HG03108 (cell line): ENCODE results near the gene LENEP.
A peak's percentile ranks its signal among the peaks of the same experiment; 100 is the strongest.

Experiments used
- ATAC-seq: cut with Tn5 transposase; IDR thresholded peaks from one replicate; pipeline ENCODE4 v1.9.1; 2021; ENCODE audit warnings: moderate library complexity; ENCODE audit not compliant: unreplicated experiment

LENEP gene

DNA sequence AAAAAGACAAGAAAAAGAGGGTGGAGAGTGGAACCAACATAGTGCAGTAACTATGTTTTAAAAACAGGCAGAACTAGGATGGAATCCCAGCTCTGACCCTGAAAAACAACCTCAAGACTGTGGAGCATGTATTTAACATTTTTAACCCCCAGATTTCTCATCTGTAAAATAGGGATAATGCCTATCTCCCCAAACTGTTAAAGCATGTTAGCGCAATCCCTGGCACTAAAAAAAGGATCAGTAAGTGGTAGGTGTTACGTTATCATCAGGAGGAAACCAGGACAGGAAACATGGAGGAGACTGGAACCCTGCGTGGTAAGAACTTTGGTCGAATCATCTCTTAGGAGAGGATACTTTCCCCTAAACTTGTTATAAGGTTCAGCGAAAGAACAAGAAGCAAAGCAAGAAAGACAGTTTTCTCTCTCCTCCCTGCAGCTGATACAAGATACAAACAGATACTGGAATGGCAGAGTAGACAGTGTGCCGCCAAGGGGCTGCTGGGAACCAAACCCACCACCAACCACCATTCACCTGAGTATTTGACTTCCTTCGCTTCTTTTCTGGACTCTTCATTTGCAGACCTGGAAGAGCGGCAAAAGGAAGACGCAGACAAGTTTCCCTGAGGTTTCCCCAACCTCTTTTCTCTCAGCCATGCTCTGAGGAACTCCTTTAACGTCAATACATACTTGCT, 32.8 kb upstream of the LENEP start:
- no peak for ATAC-seq

DNA sequence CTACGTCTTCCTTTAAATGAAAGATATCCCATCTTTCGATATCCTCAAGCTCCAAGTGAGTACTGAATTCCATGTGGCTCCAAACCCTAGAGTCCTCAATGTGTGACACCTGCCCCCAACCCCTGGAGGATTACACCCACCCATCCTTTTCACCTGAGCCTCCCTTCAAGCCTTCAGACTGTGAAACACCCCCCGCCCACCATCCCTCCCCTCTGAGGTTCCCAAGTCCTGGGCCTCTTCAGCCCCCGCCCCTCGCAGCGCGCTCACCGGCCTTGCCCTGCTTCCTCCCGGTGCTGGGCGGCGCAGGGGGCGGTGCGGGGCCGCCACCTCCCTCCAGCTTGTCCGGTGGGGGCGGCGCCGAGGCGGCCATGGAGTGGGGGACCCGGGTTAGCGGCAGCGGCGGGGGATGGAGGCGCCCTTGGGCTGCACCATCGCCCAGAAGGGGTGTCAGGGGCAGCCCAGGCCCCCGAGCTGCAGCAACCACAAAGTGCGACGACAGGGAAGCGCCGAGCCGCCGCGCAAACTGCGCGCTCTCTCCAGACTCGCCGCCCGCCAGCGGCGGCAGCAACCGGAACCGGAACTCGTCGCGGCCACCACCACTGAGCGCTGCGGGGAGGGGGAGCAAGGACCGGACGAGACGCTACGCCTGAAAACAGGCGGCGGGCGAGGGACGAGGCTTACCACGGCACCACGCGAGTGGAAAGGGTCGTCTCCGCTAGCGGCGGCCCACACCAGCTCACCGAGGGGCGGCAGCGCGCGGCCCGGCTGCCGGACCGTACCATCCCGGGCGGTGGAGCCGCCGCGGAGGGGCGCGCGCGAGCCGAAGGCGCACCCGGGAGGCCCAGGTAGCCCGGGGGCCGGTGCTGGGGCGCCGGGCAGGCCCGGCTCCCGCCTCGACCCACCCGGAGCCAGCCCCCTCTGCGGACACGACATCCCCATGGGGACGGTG, 31.9 kb upstream of the LENEP start, which contains the start of gene PYGO2:
Gene PYGO2 (minus strand): TSS at position 576 of the 949 bp plus-strand sequence. CDS start 206 bp downstream, at position 370.
- peak; percentile 65 for ATAC-seq

DNA sequence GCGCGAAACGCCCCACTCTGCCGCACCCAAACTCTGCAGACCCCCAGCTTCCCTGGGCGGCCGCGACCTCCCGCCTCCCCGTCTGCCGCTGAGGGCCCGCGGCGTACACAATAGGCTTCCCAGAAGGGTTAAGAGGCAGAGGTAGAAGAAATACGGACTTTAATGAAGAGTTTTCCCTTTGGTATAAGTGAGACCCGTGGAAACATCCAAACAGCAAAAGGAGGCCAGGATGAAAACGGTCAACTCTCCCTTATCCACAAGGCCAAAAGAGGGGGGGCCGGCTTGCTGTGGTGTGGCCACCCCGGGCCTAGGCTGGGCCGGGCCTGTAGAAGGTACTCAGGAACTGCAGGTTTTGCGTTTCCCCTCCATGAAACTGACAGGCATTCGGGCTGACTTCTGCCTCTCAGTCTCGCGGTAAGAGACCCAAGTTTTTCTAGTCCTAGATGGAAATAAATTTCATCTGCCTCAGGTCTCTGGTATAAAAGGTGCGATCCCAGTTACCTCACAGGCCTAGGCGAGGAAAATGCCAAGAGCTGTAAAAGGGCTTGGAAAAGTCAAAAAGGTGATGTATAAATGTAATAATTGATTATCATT, 31.1 kb upstream of the LENEP start:
- ATAC-seq = no peak

DNA sequence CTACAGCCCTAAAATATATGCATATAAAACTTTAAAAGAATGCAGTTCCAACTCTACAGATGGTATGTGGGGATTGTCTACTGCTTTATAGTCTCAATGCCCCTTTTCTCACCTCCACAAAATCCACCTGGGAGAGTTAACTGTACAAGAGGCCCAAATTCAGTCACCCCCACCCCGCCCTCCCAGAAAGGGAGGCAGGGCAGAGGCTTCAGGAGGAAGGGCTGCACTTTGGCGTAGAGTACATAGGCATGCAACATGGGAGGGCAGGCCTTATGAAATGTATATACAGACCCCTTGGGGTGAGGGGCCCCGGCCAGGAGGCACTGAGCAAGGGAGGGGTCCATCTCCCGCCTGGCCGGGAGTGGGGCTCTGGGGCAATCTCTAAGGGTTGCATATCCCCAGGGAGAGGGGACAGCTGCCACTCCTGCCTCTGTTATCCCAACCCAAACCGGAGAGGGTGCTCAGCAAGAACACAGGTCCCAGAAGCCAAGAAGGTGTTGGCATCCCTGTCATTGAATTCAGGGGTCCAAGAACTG, 30.5 kb upstream of the LENEP start:
- no peak for ATAC-seq

DNA sequence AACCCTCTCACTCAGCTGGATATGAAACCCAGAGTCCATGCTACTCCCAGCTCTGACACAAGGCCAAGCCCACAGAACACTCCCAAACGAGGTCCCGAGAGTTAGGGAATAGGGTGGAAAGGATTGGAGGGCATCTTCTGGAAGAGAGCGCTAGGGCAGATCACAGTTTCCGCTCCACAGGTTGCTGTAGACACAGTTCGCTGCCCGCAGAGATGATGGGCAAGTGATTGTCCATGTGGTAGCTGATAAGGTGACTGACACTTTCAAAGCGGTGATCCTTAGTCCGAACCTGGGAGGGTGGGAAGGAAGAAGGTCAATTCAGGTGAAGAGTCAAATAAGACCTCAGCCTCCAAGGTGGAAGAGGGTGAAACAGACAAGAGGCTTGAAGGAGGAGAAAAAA, 29.7 kb upstream of the LENEP start:
- ATAC-seq = no peak

DNA sequence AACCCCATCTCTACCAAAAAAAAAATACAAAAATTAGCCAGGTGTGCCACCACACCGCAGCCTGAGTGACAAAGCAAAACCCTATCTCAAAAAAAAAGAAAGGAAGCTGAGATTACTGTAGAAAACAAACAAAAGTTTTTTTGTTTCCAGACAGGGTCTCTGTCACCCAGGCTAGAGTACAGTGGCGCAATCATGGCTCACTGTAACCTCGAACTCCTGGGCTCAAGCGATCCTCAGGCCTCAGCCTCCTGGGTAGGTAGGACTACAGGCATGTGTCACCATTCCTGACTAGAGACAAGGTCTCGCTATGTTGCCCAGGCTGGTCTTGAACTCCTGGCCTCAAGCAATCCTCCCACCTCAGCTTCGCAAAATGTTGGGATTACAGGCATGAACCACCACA, 29.0 kb upstream of the LENEP start:
- ATAC-seq = no peak

DNA sequence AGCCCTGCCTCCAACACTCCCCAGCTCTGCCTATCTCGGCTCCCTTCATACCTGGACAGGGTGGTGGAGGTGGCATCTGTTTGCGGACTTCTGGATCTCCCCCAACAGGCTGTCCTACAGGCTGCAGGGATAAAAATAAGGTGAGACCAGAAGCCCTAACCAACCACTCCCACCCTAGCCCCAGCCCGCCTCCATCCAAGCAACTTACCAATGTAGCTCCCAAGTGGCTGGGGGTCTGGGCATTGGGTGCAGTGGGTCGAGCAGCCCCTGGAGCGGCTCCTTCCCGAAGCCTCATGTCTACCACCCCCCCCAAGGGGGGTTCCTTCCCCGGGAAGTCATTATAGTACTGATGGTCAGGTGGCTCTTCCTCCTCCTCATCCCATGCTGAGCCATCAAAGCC, 27.3 kb upstream of the LENEP start:
- no peak for ATAC-seq

DNA sequence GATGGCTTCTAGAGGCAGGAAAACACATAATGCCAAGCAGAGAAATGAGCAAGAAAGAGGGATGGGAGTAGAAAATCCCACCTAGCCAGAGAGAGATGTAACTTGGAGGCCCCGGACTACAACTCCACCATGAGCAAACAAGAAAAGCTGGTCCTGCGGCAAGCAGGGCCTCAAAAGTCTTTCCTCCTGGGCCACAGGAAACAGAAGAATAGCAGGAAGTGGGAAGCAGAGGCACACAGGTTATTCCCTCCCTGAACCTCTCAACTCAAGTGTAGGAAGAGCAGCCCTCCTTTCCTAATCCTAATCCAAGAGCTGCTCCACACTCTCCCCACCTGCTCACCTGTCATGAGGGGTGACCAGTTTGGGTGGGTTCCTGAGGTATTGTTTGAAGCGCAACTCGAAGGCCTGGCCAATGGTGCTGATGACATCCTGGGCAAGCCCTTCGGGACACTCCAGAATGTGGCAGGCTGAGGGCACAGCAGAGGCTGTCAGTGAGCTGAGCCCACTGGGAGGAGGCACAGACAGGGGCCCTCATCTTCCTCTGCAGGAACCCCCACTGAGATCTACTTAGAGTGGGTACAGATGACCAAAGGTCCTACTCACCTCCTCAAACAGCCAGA, 25.9 kb upstream of the LENEP start:
- ATAC-seq = no peak

DNA sequence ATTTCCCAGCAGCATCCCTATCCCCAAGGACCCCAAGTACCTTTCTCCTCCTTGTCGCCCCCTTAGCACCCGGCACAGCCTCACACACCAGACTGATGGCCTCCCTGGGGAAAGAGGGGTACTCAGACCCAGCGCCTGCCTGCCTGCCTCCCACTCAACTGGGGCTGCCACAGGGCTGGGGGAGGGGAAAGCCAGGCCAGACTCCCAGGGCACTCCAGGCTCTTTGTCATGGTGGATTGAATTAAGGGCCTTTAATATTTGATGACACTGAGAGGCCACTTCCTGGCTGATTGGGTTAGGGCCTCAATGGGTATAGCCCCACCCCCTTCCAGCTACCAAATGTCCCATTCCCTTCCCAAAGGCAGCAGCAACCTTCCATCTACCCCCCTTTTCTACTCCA, 24.7 kb upstream of the LENEP start:
- no peak for ATAC-seq

DNA sequence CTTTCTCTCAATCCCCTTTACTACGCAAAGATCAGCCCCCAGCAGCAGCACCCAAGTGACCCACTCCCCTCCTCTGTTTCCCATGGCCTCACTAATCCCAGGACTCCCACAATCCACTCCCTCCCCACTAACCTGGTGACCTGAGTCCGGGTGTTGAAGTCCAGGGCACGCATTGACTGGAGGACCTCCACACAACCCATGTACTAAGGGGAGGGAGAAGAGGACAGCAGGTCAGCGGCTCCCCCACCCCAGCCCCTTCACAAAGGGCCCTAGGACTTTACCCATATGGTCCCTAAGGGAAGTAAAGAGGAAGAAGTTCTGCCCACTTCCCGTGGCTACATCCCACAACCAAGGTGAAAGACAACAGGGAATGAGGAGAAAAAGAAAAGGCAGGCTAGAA, 24.1 kb upstream of the LENEP start:
- no peak for ATAC-seq

DNA sequence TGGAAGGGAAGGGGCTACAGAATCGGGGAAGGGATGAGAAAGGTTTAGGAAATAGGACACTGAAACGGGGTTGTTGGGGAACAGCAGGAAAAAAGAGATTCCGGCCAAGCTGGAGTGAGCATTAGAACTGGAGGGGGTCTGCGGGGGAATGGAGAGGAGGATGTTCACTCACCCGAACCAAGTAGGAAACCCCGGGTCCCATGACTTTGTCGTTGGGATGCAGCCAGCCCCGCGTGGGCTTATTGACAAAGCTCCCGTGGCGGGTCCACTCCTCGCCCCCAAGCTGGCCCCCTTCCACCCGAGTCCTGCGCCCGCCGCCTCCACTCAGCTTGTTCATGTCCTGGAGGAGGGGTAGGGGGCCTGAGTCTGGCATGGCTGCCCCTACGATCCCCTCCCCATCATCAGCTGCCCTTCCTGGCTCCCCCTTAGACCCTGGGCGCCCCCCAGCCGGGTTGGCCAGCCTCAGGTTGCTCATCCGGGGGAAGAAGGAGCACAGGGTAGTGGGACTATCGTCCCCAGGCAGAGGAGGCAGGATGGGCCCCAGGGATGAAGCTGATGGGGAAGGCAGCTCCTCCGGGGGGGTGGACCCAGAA, 23.4 kb upstream of the LENEP start:
- ATAC-seq = no peak

DNA sequence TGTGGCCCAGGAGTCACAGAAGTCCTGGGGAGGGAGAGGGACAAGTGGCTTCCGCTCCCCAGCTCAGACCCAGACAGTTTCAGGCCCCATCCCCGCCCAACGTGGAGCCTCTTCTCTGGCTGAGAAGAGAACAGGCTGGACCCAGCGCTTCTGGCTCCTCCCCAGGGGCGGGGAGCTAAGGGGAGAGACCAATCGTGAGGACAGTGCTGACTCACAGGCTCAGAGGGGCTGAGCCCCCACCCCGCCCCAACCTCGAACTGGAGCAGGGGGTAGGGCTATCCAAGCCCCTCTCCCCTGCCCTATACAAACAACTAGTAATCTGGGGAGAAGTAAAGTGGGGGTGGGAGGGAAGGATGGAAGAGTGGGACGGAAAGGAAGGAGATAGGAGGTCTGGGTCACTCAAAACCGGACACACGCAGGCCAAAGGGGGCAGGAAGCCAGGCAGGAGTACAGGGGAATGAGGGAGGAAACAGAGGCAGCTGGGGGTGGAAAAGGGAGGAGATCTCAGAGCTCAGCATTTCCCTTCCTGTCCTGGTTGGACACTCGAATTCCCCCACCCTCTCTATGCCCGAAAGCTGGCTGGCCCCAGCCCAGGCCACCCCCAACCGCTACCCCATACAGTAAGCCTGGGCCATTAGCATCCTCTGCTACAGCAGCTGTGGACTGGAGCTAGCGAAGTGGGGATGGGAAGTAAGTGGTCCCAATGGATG, 22.6 kb upstream of the LENEP start, which contains the start of gene SHC1:
Gene SHC1 (minus strand): TSS at position 117 of the 710 bp plus-strand sequence. CDS start 221 bp downstream, outside the sequence.
- ATAC-seq = no peak

DNA sequence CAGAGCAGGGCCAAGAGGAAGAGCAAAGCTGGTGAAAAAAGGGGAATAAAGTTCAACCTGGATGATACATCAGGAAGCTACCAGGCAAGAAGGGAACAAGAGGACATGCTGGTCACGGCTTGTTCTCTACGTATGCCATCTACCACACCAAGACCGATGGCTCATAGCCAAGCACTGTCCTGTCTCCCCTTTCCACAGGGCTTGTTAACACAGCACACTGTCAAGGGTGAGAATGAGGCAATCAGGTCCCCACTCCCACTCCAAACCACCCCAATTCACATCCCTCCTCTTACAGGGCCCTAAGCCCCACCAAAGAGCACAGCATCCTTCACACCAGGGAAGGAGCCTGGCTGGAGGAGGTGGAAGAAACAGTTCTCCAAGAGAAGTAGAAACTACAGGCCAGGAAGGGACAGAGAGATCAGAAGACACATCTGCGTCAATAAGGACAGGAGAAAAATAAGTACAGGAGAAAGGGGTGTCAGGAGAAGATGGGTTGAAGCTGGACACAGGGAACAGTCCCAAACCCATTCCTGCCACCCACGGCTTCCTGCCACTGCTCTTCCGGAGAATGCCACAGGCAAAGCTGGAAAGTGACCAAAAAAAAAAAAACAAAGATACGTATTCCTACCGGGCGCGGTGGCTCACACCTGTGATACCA, 21.9 kb upstream of the LENEP start:
- ATAC-seq = no peak

DNA sequence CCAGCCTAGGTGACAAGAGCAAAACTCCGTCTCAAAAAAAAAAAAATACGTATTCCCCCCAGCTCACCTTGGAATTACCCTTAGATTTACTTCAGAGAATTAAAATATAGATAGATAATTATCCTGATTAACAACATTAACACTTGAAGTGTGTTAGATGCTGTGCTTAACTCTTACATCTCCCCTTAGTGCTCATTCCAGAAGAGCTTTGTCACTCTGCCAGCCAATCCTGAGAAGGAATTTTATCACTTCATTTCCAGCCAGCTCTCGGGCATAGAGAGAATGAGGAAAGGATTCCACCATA, 21.2 kb upstream of the LENEP start:
- ATAC-seq = no peak

DNA sequence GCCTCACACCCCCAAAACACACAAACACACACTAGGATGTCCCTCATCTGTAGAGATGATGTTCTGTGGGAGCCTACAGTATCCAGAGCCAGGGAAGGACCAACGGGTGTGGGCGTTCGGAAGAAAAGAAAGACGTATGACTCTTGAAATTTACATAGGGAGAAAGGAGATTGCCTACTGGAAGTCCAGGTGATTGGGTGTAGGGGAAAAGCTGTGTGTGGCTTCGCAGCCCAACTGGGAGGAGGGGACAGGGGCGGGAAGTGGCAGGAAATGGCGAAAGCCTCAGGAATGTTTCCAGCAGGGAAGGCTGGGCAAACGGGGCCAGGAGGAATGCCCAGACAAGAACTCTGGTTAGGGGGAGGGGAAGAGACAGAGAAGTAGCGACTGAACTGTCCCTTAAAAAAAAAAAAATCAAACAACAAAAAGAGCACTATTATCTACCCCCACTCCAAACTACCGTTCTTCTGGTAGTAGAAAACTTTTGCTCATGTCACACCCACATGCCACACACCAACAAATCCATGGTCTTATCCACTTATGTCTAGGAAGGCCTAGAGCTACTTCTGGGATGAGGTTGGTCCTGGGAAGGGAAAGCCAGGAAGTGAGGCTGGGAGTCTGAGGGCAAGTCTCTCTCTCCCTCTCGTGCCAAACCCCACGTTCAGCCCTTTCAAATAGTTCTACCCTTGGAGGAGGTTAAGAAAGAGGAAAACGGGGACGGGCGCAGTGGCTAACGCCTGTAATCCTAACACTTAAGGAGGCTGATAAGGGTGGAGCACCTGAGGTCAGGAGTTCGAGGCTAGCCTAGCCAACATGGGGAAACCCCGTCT, 20.7 kb upstream of the LENEP start:
- no peak for ATAC-seq

DNA sequence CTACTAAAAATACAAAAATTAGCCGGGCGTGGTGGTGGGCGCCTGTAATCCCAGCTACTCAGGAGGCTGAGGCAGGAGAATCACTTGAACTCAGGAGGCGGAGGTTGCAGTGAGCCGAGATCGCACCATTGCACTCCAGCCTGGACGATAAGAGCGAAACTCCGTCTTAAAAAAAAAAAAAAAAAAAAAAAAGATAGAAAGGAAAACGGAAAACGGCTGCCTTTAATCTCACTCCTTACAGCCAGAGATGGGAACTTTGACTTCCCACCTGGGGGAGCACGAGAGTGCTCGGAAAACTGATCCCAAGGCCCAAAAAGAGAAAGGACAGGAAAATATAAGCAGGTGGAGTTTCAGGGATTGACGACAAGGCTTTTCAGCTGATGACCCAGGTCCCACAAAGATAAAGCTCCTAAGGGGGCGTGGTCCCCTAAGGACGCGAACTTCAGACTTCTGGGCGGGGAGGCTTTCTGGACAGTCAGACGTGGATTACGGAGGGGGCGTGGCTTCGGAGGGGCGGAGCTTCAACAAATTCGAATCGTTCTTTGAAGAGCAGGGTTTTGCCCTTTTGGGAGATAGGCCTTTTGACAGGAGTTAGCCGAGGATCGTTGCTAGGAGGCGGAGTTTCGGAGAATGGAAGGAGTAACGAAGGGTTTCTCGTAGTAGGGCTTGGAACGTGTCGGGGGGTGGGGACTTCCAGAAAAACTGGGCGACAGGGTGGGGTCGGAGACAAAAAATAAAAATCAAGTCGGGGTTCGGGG, 19.9 kb upstream of the LENEP start:
- ATAC-seq = no peak

DNA sequence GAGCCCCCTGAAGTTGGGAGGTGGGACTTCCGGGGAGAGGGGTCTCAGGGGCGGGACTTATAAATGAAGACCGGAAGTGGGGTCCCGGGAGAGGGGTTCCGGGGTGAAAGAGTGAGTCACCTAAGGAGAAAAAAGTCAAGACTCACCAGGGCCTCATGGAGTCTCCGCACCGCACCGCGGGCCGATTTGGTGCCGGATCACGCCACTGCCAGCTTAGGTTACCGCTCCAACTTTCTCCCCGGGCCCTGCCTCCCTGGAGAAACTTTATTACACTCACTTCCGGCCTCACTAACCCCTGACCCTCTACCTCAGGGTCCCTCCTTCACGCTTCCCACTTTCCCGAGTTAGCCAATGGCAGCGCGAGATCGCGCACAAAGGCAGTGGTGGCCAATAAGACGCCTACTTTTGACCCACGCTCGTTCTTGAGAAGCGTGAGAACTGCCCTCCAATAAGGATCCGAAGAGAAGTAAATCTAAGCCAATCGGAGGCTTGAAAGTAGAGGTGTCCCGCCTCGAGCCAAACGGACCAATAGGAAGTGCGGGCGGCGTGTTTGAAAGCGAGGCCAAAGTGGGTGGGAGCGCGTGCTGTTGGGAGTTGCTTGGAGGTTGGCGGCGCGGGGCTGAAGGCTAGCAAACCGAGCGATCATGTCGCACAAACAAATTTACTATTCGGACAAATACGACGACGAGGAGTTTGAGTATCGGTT, 19.1 kb upstream of the LENEP start, which contains the start of gene CKS1B:
Gene CKS1B (plus strand): TSS at position 580 of the 706 bp plus-strand sequence. CDS start 65 bp downstream, at position 645.
- ATAC-seq = peak; percentile 76
